ENCODE measurements around the gene CENPA. TPM values are rescaled to one million over a fixed set of nuclear protein-coding genes. Genes with fewer than 3 reads are reported as not detected.
"Not testable (repeated sequence)": the region's sequence is repeated elsewhere in the genome, so short reads cannot be mapped to it uniquely, and the experiment has no call there.

The CENPA gene
- total RNA-seq, 1 donor from 2014 or later: 23.6 TPM

GRCh38 chr2:26814072-26814765, 28.4 kb downstream of the CENPA start:
- H3K4me1 Mint-ChIP-seq; intact Hi-C loops (cut with micrococcal nuclease); H3K27ac Mint-ChIP-seq; H3K4me3 Mint-ChIP-seq; H3K36me3 Mint-ChIP-seq (ENCODE audit: low read depth); H3K27me3 Mint-ChIP-seq; H3K9me3 Mint-ChIP-seq; DNase-seq: not testable (repeated sequence)

- Mint-ChIP-seq H3K36me3 (ENCODE audit: low read depth) (no peaks in the 10 kb centered on the region), H3K9me3 (no peaks in the 10 kb centered on the region), H3K4me1 (no peaks in the 10 kb centered on the region), H3K4me3 (no peak overlapping the region), H3K27me3 (peaks cover 2% of the 10 kb centered on the region), H3K27ac (no peak overlapping the region)
- intact Hi-C loops (cut with micrococcal nuclease): no loop called here
- no peak for DNase-seq
Observed at GRCh38 chr2:26816893-26817292, 31.0 kb downstream of the CENPA start.

GRCh38 chr2:26818255-26818654, 32.4 kb downstream of the CENPA start:
- intact Hi-C loops (cut with micrococcal nuclease): no loop called here
- no peak for DNase-seq
- peaks cover 2% of the 10 kb centered on the region for H3K27me3 Mint-ChIP-seq
- H3K9me3 Mint-ChIP-seq: no peaks in the 10 kb centered on the region
- H3K36me3 Mint-ChIP-seq (ENCODE audit: low read depth): no peaks in the 10 kb centered on the region
- H3K27ac Mint-ChIP-seq: no peak overlapping the region
- H3K4me3 Mint-ChIP-seq: no peak overlapping the region
- no peaks in the 10 kb centered on the region for H3K4me1 Mint-ChIP-seq

- intact Hi-C loops (cut with micrococcal nuclease): no loop called here
- Mint-ChIP-seq H3K27ac (no peak overlapping the region), H3K27me3 (peaks cover 2% of the 10 kb centered on the region), H3K36me3 (ENCODE audit: low read depth) (no peaks in the 10 kb centered on the region), H3K4me3 (no peak overlapping the region), H3K9me3 (no peaks in the 10 kb centered on the region), H3K4me1 (no peaks in the 10 kb centered on the region)
- DNase-seq: no peak
Observed at GRCh38 chr2:26818972-26819371, 33.1 kb downstream of the CENPA start.

GRCh38 chr2:26820932-26821331, 35.1 kb downstream of the CENPA start:
- Mint-ChIP-seq H3K4me1 (no peaks in the 10 kb centered on the region), H3K9me3 (no peaks in the 10 kb centered on the region), H3K27ac (no peak overlapping the region), H3K4me3 (no peak overlapping the region), H3K27me3 (no peaks in the 10 kb centered on the region), H3K36me3 (ENCODE audit: low read depth) (no peaks in the 10 kb centered on the region)
- intact Hi-C loops (cut with micrococcal nuclease): no loop called here
- no peak for DNase-seq

GRCh38 chr2:26822877-26823276, 37.0 kb downstream of the CENPA start:
- no peak overlapping the region for H3K4me3 Mint-ChIP-seq
- H3K4me1 Mint-ChIP-seq: no peaks in the 10 kb centered on the region
- peaks cover 6% of the 10 kb centered on the region for H3K27me3 Mint-ChIP-seq
- no peak overlapping the region for H3K27ac Mint-ChIP-seq
- intact Hi-C loops (cut with micrococcal nuclease): no loop called here
- H3K9me3 Mint-ChIP-seq: no peaks in the 10 kb centered on the region
- DNase-seq: no peak
- no peaks in the 10 kb centered on the region for H3K36me3 Mint-ChIP-seq (ENCODE audit: low read depth)

GRCh38 chr2:26838121-26838906, 52.5 kb downstream of the CENPA start:
- intact Hi-C loops (cut with micrococcal nuclease): no loop called here
- no peak overlapping the region for H3K4me3 Mint-ChIP-seq
- no peaks in the 10 kb centered on the region for H3K36me3 Mint-ChIP-seq (ENCODE audit: low read depth)
- H3K9me3 Mint-ChIP-seq: no peaks in the 10 kb centered on the region
- no peaks in the 10 kb centered on the region for H3K4me1 Mint-ChIP-seq
- DNase-seq: no peak
- peaks cover 52% of the 10 kb centered on the region for H3K27me3 Mint-ChIP-seq
- no peak overlapping the region for H3K27ac Mint-ChIP-seq

GRCh38 chr2:26840937-26841610, 55.2 kb downstream of the CENPA start:
- Mint-ChIP-seq H3K4me3 (no peak overlapping the region), H3K36me3 (ENCODE audit: low read depth) (no peaks in the 10 kb centered on the region), H3K9me3 (no peaks in the 10 kb centered on the region), H3K27ac (no peak overlapping the region), H3K4me1 (no peaks in the 10 kb centered on the region), H3K27me3 (peaks cover 51% of the 10 kb centered on the region)
- DNase-seq: no peak
- intact Hi-C loops (cut with micrococcal nuclease): loop anchor here (10.0 kb wide), 1 partner anchor 344 kb away; no protein-coding TSS in a partner anchor

GRCh38 chr2:26843041-26843440, 57.2 kb downstream of the CENPA start:
- no peaks in the 10 kb centered on the region for H3K36me3 Mint-ChIP-seq (ENCODE audit: low read depth)
- no peaks in the 10 kb centered on the region for H3K9me3 Mint-ChIP-seq
- no peak overlapping the region for H3K4me3 Mint-ChIP-seq
- intact Hi-C loops (cut with micrococcal nuclease): loop anchor here (10.0 kb wide), 1 partner anchor 342 kb away; no protein-coding TSS in a partner anchor
- DNase-seq: no peak
- no peak overlapping the region for H3K27ac Mint-ChIP-seq
- peaks cover 2% of the 10 kb centered on the region for H3K4me1 Mint-ChIP-seq
- H3K27me3 Mint-ChIP-seq: peaks cover 61% of the 10 kb centered on the region

Other genes with a start within 250 kb of the CENPA start
- gene CIB4, start 144.7 kb upstream of the CENPA start, total RNA-seq: not detected in 2 replicates
- gene KCNK3, start 93.3 kb upstream of the CENPA start, total RNA-seq: not detected in 2 replicates
- gene SLC35F6, start 21.8 kb upstream of the CENPA start, total RNA-seq: 10.5 and 11.5 TPM in 2 replicates
- gene DPYSL5, start 62.1 kb downstream of the CENPA start, total RNA-seq: not detected in 2 replicates
- 2.5 and 3.6 TPM in 2 replicates for gene MAPRE3, start 184.6 kb downstream of the CENPA start, total RNA-seq
- gene TMEM214, start 246.9 kb downstream of the CENPA start, total RNA-seq: 93.4 and 98.6 TPM in 2 replicates